ENCODE data around the gene MXI1.

DNA sequence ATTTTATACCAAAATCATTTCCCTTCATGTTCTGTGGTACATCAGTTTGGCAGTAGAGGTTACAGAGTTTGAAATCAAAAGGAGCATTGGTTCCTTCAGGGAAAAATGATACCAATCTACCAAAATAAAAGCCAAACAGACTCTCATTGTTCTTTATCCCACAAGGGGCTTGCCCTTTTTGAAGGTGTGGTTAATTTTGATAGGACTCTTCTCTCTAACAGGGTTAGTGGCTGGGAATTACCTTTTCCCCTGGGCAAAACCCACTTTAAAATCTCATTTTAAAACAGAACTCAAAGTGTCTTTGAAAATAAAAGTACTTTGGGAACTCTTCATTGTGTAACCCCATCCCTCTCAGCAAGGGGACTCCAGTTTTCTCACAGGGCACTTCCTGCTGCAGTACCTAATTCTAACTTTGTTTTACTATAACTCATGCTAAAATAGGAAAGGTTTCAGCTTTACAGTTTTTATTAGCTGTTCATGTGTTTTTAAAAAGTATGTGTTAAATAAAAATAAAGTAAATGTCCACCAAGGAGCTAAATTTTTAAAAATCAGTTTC is 66.7 kb downstream of the MXI1 start:
- TF ChIP-seq, protein P1, sequence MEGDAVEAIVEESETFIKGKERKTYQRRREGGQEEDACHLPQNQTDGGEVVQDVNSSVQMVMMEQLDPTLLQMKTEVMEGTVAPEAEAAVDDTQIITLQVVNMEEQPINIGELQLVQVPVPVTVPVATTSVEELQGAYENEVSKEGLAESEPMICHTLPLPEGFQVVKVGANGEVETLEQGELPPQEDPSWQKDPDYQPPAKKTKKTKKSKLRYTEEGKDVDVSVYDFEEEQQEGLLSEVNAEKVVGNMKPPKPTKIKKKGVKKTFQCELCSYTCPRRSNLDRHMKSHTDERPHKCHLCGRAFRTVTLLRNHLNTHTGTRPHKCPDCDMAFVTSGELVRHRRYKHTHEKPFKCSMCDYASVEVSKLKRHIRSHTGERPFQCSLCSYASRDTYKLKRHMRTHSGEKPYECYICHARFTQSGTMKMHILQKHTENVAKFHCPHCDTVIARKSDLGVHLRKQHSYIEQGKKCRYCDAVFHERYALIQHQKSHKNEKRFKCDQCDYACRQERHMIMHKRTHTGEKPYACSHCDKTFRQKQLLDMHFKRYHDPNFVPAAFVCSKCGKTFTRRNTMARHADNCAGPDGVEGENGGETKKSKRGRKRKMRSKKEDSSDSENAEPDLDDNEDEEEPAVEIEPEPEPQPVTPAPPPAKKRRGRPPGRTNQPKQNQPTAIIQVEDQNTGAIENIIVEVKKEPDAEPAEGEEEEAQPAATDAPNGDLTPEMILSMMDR (IDR thresholded peaks at IDR 0.05): no peak
- no peak for TF ChIP-seq EZH2 (IDR thresholded peaks at IDR 0.05; ENCODE audit: borderline replicate concordance, insufficient read depth, low read depth, low read length, poor library complexity, severe bottlenecking)
